Stimulated activated CD4-positive, alpha-beta T cell treated with anti-CD3 and anti-CD28 coated beads, Interleukin-12 subunit alpha, Interleukin-12 subunit beta, amount 100 ng/mL, for 4 hours (primary cell): Measurements from ENCODE around the gene CDCA7L.

Experiments
- DNase-seq: peaks from one replicate; pipeline ENCODE4 v3.0.0-alpha.2; 2020

Gene CDCA7L

GRCh38 chr7:21945454-21946221 is at the start of gene CDCA7L:
Gene CDCA7L, minus strand, starts transcription at chr7:21945899. Its CDS starts 95 bp downstream, at chr7:21945804.
- peak; percentile 66 for DNase-seq

- DNase-seq, result no peak
Observed at GRCh38 chr7:21986096-21986495, 40.4 kb upstream of the CDCA7L start.

- DNase-seq, result no peak
Observed at GRCh38 chr7:21984042-21984441, 38.3 kb upstream of the CDCA7L start.

GRCh38 chr7:21983056-21983455 is 37.4 kb upstream of the CDCA7L start:
- DNase-seq, result no peak

GRCh38 chr7:21981524-21981923 is 35.8 kb upstream of the CDCA7L start:
- DNase-seq, result no peak

GRCh38 chr7:21980926-21981500 is 35.3 kb upstream of the CDCA7L start:
- DNase-seq, result no peak

GRCh38 chr7:21972397-21972784 is 26.7 kb upstream of the CDCA7L start:
- no peak for DNase-seq

- no peak for DNase-seq
Observed at GRCh38 chr7:21971780-21972396, 26.2 kb upstream of the CDCA7L start.

- no peak for DNase-seq
Observed at GRCh38 chr7:21969822-21970221, 24.1 kb upstream of the CDCA7L start.

GRCh38 chr7:21967598-21968003 is 21.9 kb upstream of the CDCA7L start:
- no peak for DNase-seq

- DNase-seq, result no peak
Observed at GRCh38 chr7:21966271-21966670, 20.6 kb upstream of the CDCA7L start.

GRCh38 chr7:21965291-21965690 is 19.6 kb upstream of the CDCA7L start:
- no peak for DNase-seq

- DNase-seq, result no peak
Observed at GRCh38 chr7:21962677-21963076, 17.0 kb upstream of the CDCA7L start.

GRCh38 chr7:21960922-21961321 is 15.2 kb upstream of the CDCA7L start:
- DNase-seq, result no peak

GRCh38 chr7:21959387-21959776 is 13.7 kb upstream of the CDCA7L start:
- no peak for DNase-seq

GRCh38 chr7:21953781-21954180 is 8.1 kb upstream of the CDCA7L start:
- DNase-seq, result no peak

- no peak for DNase-seq
Observed at GRCh38 chr7:21948887-21949540, 3.3 kb upstream of the CDCA7L start.

- DNase-seq, result no peak
Observed at GRCh38 chr7:21948364-21948763, 2.7 kb upstream of the CDCA7L start.

GRCh38 chr7:21947946-21948345 is 2.2 kb upstream of the CDCA7L start:
- DNase-seq, result no peak

- DNase-seq, result no peak
Observed at GRCh38 chr7:21947056-21947455, 1.4 kb upstream of the CDCA7L start.

- no peak for DNase-seq
Observed at GRCh38 chr7:21946222-21946709, 567 bp upstream of the CDCA7L start.

- peak; percentile 21 for DNase-seq
Observed at GRCh38 chr7:21944616-21945453, 864 bp downstream of the CDCA7L start.

- DNase-seq, result no peak
Observed at GRCh38 chr7:21943436-21943835, 2.3 kb downstream of the CDCA7L start.
